Stimulated activated CD4-positive, alpha-beta T cell treated with anti-CD3 and anti-CD28 coated beads, Interleukin-12 subunit alpha, Interleukin-12 subunit beta, amount 100 ng/mL, for 48 hours (primary cell): ENCODE data around the gene AHSA1.

Experiments used
- DNase-seq, 3 donors: peaks; one replicate each; pipeline ENCODE4 v3.0.0-alpha.2; 2020; ENCODE audit warnings: low read depth in 2 of 3, low spot score in 1 of 3

The AHSA1 gene

GRCh38 chr14:77470224-77470870 lies 12.5 kb downstream of the AHSA1 start:
- DNase-seq, result no peak

GRCh38 chr14:77473921-77474320 lies 16.0 kb downstream of the AHSA1 start:
- DNase-seq, result no peak

- no peak for DNase-seq
These were observed 16.7 kb downstream of the AHSA1 start for GRCh38 chr14:77474479-77475177.

GRCh38 chr14:77475432-77476115 lies 17.7 kb downstream of the AHSA1 start:
- no peak for DNase-seq

- DNase-seq, result no peak
These were observed 20.1 kb downstream of the AHSA1 start for GRCh38 chr14:77478029-77478428.

GRCh38 chr14:77478796-77479195 lies 20.9 kb downstream of the AHSA1 start:
- no peak for DNase-seq

GRCh38 chr14:77482422-77482821 lies 24.5 kb downstream of the AHSA1 start:
- no peak for DNase-seq

GRCh38 chr14:77485256-77485655 lies 27.4 kb downstream of the AHSA1 start:
- no peak for DNase-seq

- DNase-seq, result no peak
These were observed 28.2 kb downstream of the AHSA1 start for GRCh38 chr14:77485901-77486678.

- no peak for DNase-seq
These were observed 30.7 kb downstream of the AHSA1 start for GRCh38 chr14:77488558-77488957.

- DNase-seq, result no peak
These were observed 31.1 kb downstream of the AHSA1 start for GRCh38 chr14:77489041-77489440.

GRCh38 chr14:77490347-77490986 lies 32.6 kb downstream of the AHSA1 start:
- DNase-seq, result no peak

- DNase-seq, result no peak
These were observed 33.2 kb downstream of the AHSA1 start for GRCh38 chr14:77491056-77491455.

- no peak for DNase-seq
These were observed 37.4 kb downstream of the AHSA1 start for GRCh38 chr14:77495334-77495733.

GRCh38 chr14:77498120-77498979 lies 40.5 kb downstream of the AHSA1 start, which contains the start of gene ISM2:
TSS of gene ISM2 (minus strand) at chr14:77498816. CDS start at chr14:77498793, 23 bp downstream.
- peak in 2 of 3 donors; percentile 23 to 39 for DNase-seq

- DNase-seq, result no peak
These were observed 41.2 kb downstream of the AHSA1 start for GRCh38 chr14:77498984-77499527.

GRCh38 chr14:77502109-77502782 lies 44.4 kb downstream of the AHSA1 start:
- DNase-seq, result no peak

GRCh38 chr14:77503138-77503537 lies 45.2 kb downstream of the AHSA1 start:
- no peak for DNase-seq

GRCh38 chr14:77505031-77505430 lies 47.1 kb downstream of the AHSA1 start:
- DNase-seq, result no peak
